Mucosa of gallbladder (tissue), 1 donor: ENCODE measurements around the gene C4BPA. TPM values are rescaled to one million over a fixed set of nuclear protein-coding genes. Genes with fewer than 3 reads are reported as not detected.

ENCODE experiments used
- DNase-seq: peaks from one replicate; pipeline ENCODE4 v3.0.0-alpha.2; 2020; ENCODE audit warnings: low spot score
- total RNA-seq: library from RNA; stranded (reverse); gene quantifications from one replicate; pipeline ENCODE4 v1.2.1, GENCODE V29; 2021
- donor health status: DM: no; HTN: no; CAD: no.

Gene C4BPA
- total RNA-seq, 1 donor from 2014 or later, result 2.3 TPM

- DNase-seq, result peak; percentile 86
Measured at GRCh38 chr1:207077470-207078377, 26.3 kb upstream of the C4BPA start.

- no peak for DNase-seq
Measured at GRCh38 chr1:207078578-207079132, 25.4 kb upstream of the C4BPA start.

- DNase-seq, result no peak
Measured at GRCh38 chr1:207079706-207080241, 24.3 kb upstream of the C4BPA start.

GRCh38 chr1:207081088-207081487 lies 22.9 kb upstream of the C4BPA start:
- DNase-seq, result no peak

- DNase-seq, result no peak
Measured at GRCh38 chr1:207081806-207082205, 22.2 kb upstream of the C4BPA start.

- DNase-seq, result no peak
Measured at GRCh38 chr1:207084232-207084631, 19.8 kb upstream of the C4BPA start.

GRCh38 chr1:207084701-207085180 lies 19.3 kb upstream of the C4BPA start:
- peak; percentile 58 for DNase-seq

- DNase-seq, result no peak
Measured at GRCh38 chr1:207085887-207086286, 18.1 kb upstream of the C4BPA start.

- no peak for DNase-seq
Measured at GRCh38 chr1:207088161-207088560, 15.9 kb upstream of the C4BPA start.

- DNase-seq, result peak; percentile 74
Measured at GRCh38 chr1:207088701-207089626, 15.1 kb upstream of the C4BPA start, which contains the start of gene C4BPB. TSS of gene C4BPB (plus strand) at chr1:207088860. CDS start at chr1:207089532, 672 bp downstream.

GRCh38 chr1:207089627-207090355 lies 14.2 kb upstream of the C4BPA start:
- no peak for DNase-seq

GRCh38 chr1:207091200-207091908 lies 12.7 kb upstream of the C4BPA start:
- DNase-seq, result no peak

- no peak for DNase-seq
Measured at GRCh38 chr1:207093944-207094343, 10.1 kb upstream of the C4BPA start.

- no peak for DNase-seq
Measured at GRCh38 chr1:207097871-207098324, 6.1 kb upstream of the C4BPA start.

- DNase-seq, result no peak
Measured at GRCh38 chr1:207101720-207102119, 2.3 kb upstream of the C4BPA start.

- no peak for DNase-seq
Measured at GRCh38 chr1:207102146-207102545, 1.9 kb upstream of the C4BPA start.

- no peak for DNase-seq
Measured at GRCh38 chr1:207102659-207103058, 1.4 kb upstream of the C4BPA start.

GRCh38 chr1:207109004-207109403 lies 5.0 kb downstream of the C4BPA start:
- DNase-seq, result no peak

GRCh38 chr1:207112616-207113296 lies 8.7 kb downstream of the C4BPA start:
- no peak for DNase-seq

GRCh38 chr1:207115269-207115668 lies 11.2 kb downstream of the C4BPA start:
- no peak for DNase-seq
